HEK293 (cell line): ENCODE measurements around the gene IRF1.

Source experiments
- CTCF ChIA-PET: fragments of 350-600 bp; formaldehyde crosslinking; extraction: SDS; loops from one replicate; lab custom pipeline; 2021; ENCODE audit warnings: antibody characterized with exemption; lab: Yijun Ruan, JAX
- POLR2A ChIA-PET: fragments of 300-600 bp; formaldehyde crosslinking; extraction: SDS; loops from one replicate; lab custom pipeline; 2020; ENCODE audit warnings: antibody characterized with exemption, inconsistent platforms; lab: Yijun Ruan, JAX
- H3K27ac ChIP-seq: fragments of 200-500 bp; sonication (Bioruptor generic); 2 replicates; pipeline ENCODE4 v1.5.1; 2014; ENCODE audit warnings: low read depth, low read length, control low read depth, inconsistent platforms; ENCODE audit errors: extremely low read depth
- H3K36me3 ChIP-seq, 2 experiments: fragments of 200-500 bp in 1 of 2; sonication (Bioruptor generic) in 1 of 2; 1 replicate in 1 of 2; 2 replicates in 1 of 2; pipeline ENCODE4 v1.5.1; 2014 to 2017; ENCODE audit warnings: inconsistent platforms in 2 of 2, low read length in 2 of 2; ENCODE audit not compliant: control insufficient read depth in 2 of 2, insufficient read depth in 1 of 2
- H3K4me1 ChIP-seq: fragments of 200-500 bp; sonication (Bioruptor generic); 2 replicates; pipeline ENCODE4 v1.5.1; 2014; ENCODE audit warnings: mild to moderate bottlenecking, low read length, inconsistent platforms; ENCODE audit not compliant: control insufficient read depth, insufficient read depth
- H3K4me3 ChIP-seq: 2 replicates; pipeline ENCODE4 v1.5.1; 2011; ENCODE audit warnings: low read depth, mild to moderate bottlenecking, control low read depth, low read length, moderate library complexity
- H3K9me3 ChIP-seq: fragments of 200-500 bp; sonication (Bioruptor generic); 2 replicates; pipeline ENCODE4 v1.5.1; 2014; ENCODE audit warnings: low read depth, low read length, inconsistent platforms; ENCODE audit not compliant: control insufficient read depth, insufficient read depth
- ATF2 ChIP-seq: fragments of 450-650 bp; formaldehyde crosslinking; IDR thresholded peaks from 2 replicates; pipeline ENCODE4 v1.5.1; 2016; ENCODE audit warnings: missing biosample characterization, missing genetic modification characterization, low read depth
- GLIS1 ChIP-seq: fragments of 450-650 bp; formaldehyde crosslinking; IDR thresholded peaks from 2 replicates; pipeline ENCODE4 v1.5.1; 2016; ENCODE audit warnings: missing biosample characterization, missing genetic modification characterization
- PRDM4 ChIP-seq: fragments of 450-650 bp; formaldehyde crosslinking; IDR thresholded peaks from 2 replicates; pipeline ENCODE4 v1.5.1; 2017; ENCODE audit warnings: missing biosample characterization, missing genetic modification characterization
- RBAK ChIP-seq: fragments of 450-650 bp; formaldehyde crosslinking; IDR thresholded peaks from 2 replicates; pipeline ENCODE4 v1.5.1; 2016; ENCODE audit warnings: missing biosample characterization, missing genetic modification characterization
- ZBTB1 ChIP-seq: fragments of 450-650 bp; formaldehyde crosslinking; IDR thresholded peaks from 2 replicates; pipeline ENCODE4 v1.5.1; 2016; ENCODE audit warnings: missing biosample characterization, missing genetic modification characterization
- ZBTB20 ChIP-seq: fragments of 450-650 bp; formaldehyde crosslinking; IDR thresholded peaks from 2 replicates; pipeline ENCODE4 v1.5.1; 2016; ENCODE audit warnings: missing biosample characterization, missing genetic modification characterization
- ZIC2 ChIP-seq: fragments of 450-650 bp; formaldehyde crosslinking; IDR thresholded peaks from 2 replicates; pipeline ENCODE4 v1.5.1; 2016; ENCODE audit warnings: missing biosample characterization, missing genetic modification characterization
- ZNF114 ChIP-seq: fragments of 450-650 bp; formaldehyde crosslinking; IDR thresholded peaks from 2 replicates; pipeline ENCODE4 v1.5.0; 2017; ENCODE audit warnings: missing biosample characterization, missing genetic modification characterization
- ZNF2 ChIP-seq: fragments of 450-650 bp; formaldehyde crosslinking; IDR thresholded peaks from 2 replicates; pipeline ENCODE4 v1.5.1; 2016; ENCODE audit warnings: missing biosample characterization, missing genetic modification characterization
- ZNF214 ChIP-seq: fragments of 450-650 bp; formaldehyde crosslinking; IDR thresholded peaks from 2 replicates; pipeline ENCODE4 v1.5.1; 2017; ENCODE audit warnings: missing biosample characterization, mild to moderate bottlenecking, missing genetic modification characterization, borderline replicate concordance
- ZNF221 ChIP-seq: fragments of 450-650 bp; formaldehyde crosslinking; IDR thresholded peaks from 2 replicates; pipeline ENCODE4 v1.5.1; 2017; ENCODE audit warnings: missing biosample characterization, missing genetic modification characterization, borderline replicate concordance
- ZNF248 ChIP-seq: fragments of 450-650 bp; formaldehyde crosslinking; IDR thresholded peaks from 2 replicates; pipeline ENCODE4 v1.5.1; 2017; ENCODE audit warnings: missing biosample characterization, missing genetic modification characterization
- ZNF280D ChIP-seq: fragments of 450-650 bp; formaldehyde crosslinking; IDR thresholded peaks from 2 replicates; pipeline ENCODE4 v1.5.1; 2016; ENCODE audit warnings: missing biosample characterization, missing genetic modification characterization
- ZNF610 ChIP-seq: fragments of 450-650 bp; formaldehyde crosslinking; IDR thresholded peaks from 2 replicates; pipeline ENCODE4 v1.5.1; 2016; ENCODE audit warnings: missing biosample characterization, missing genetic modification characterization, borderline replicate concordance

Gene IRF1

GRCh38 chr5:132477784-132478365, 12.7 kb downstream of the IRF1 start:
- CTCF ChIA-PET: interaction anchor here (0.8 to 1.9 kb wide), 2 partner anchors 23 to 48 kb away, joined by 4 to 6 read pairs; no protein-coding TSS in a partner anchor
- Histone ChIP-seq H3K27ac (no peak overlapping the region), H3K4me3 (no peak overlapping the region), H3K36me3 (no peaks in the 10 kb centered on the region), H3K9me3 (no peaks in the 10 kb centered on the region)
- TF ChIP-seq ZIC2 (tag by site-specific recombination) (peak; percentile 67), GLIS1 (tag by site-specific recombination) (peak; percentile 30; the same call in 1 of the 2 replicates), ZNF214 (tag by site-specific recombination) (no peak)
- TF ChIP-seq, all 188 proteins: peak for 2
- POLR2A ChIA-PET: interaction anchor here (1.0 to 4.6 kb wide), 2 partner anchors 12 to 18 kb away, joined by 4 to 24 read pairs; partner anchors contain the start of gene IRF1
- H3K4me1 ChIP-seq: no peaks in the 10 kb centered on the region

GRCh38 chr5:132476876-132477781, 13.4 kb downstream of the IRF1 start:
- ChIA-PET CTCF (interaction anchor here (0.6 to 1.9 kb wide), 2 partner anchors 24 to 900 kb away, joined by 3 to 6 read pairs; no protein-coding TSS in a partner anchor), POLR2A (interaction anchor here (1.0 to 4.6 kb wide), 2 partner anchors 13 to 19 kb away, joined by 4 to 24 read pairs; partner anchors contain the start of gene IRF1)
- no peaks in the 10 kb centered on the region for H3K9me3 ChIP-seq
- no peak overlapping the region for H3K4me3 ChIP-seq
- TF ChIP-seq ZNF114 (no peak), ZNF2 (tag by site-specific recombination) (no peak), ZNF221 (tag by site-specific recombination) (no peak), PRDM4 (tag by site-specific recombination) (0 out of 2 replicates have a peak, but pooled peaks have one; percentile 19), ZBTB1 (tag by site-specific recombination) (no peak), ZNF248 (tag by site-specific recombination) (no peak), RBAK (tag by site-specific recombination) (no peak), ZNF610 (no peak), ZNF280D (tag by site-specific recombination) (no peak), GLIS1 (tag by site-specific recombination) (peak; percentile 13; the same call in 1 of the 2 replicates), ZBTB20 (no peak), ATF2 (no peak)
- H3K27ac ChIP-seq: no peak overlapping the region
- H3K4me1 ChIP-seq: no peaks in the 10 kb centered on the region
- H3K36me3 ChIP-seq: no peaks in the 10 kb centered on the region
